Lower leg skin (tissue), 4 donors: Measurements from ENCODE around the gene EVA1B. TPM values are rescaled to one million over a fixed set of nuclear protein-coding genes. Genes with fewer than 3 reads are reported as not detected.
A peak's percentile ranks its signal among the peaks of the same experiment; 100 is the strongest.

Experiments used
- DNase-seq, 2 donors: peaks; one replicate each; pipeline ENCODE4 v3.0.0-alpha.2; 2019; ENCODE audit warnings: low spot score in 2 of 2
- H3K4me3 ChIP-seq: fragments of 200-600 bp; sonication (generic); 2 replicates; pipeline ENCODE4 v1.5.1; 2017; ENCODE audit warnings: mild to moderate bottlenecking, low read depth; ENCODE audit not compliant: poor library complexity, severe bottlenecking
- CTCF ChIP-seq, 3 donors: fragments of 450-650 bp; IDR thresholded peaks; one replicate each; pipeline ENCODE4 v1.5.1; 2016; ENCODE audit warnings: antibody characterized with exemption in 3 of 3, mild to moderate bottlenecking in 3 of 3, moderate library complexity in 2 of 3
- POLR2A ChIP-seq, 2 donors: fragments of 450-650 bp; IDR thresholded peaks; one replicate each; pipeline ENCODE4 v1.6.1; 2016 to 2017; ENCODE audit warnings: antibody characterized with exemption in 2 of 2, mild to moderate bottlenecking in 1 of 2, moderate library complexity in 1 of 2
- WGBS, 2 donors: methylation state at CpG; one replicate each; pipeline ENCODE4 v1.1.5; 2018; 5-methylcytosine and 5-hydroxymethylcytosine counted together
- intact Hi-C: fragments of 100-400 bp; cut with DNase I; formaldehyde crosslinking; loops from one replicate; pipeline ENCODE4 v1.15.0; 2023; ENCODE audit warnings: low total_unique reads
- total RNA-seq, 4 donors: library from RNA; depleted of rRNA; stranded (reverse); fragments of >200 nt; gene quantifications; one replicate each; pipeline ENCODE4 v1.1.0, GENCODE V29; 2016

Gene EVA1B
- total RNA-seq, 4 donors from 2014 or later, result 29.8 to 35.5 (median 34.3) TPM

GRCh38 chr1:36366091-36366661 is 42.7 kb upstream of the EVA1B start:
- H3K4me3 ChIP-seq, result no peak overlapping the region
- intact Hi-C loops, result no loop called here
- DNase-seq, result no peak
- TF ChIP-seq CTCF (IDR thresholded peaks at IDR 0.05) (no peak), POLR2A (IDR thresholded peaks at IDR 0.05) (no peak)
- 62 to 68% methylated on average over 18 of the region's 18 CpGs for WGBS, 2 donors

DNA sequence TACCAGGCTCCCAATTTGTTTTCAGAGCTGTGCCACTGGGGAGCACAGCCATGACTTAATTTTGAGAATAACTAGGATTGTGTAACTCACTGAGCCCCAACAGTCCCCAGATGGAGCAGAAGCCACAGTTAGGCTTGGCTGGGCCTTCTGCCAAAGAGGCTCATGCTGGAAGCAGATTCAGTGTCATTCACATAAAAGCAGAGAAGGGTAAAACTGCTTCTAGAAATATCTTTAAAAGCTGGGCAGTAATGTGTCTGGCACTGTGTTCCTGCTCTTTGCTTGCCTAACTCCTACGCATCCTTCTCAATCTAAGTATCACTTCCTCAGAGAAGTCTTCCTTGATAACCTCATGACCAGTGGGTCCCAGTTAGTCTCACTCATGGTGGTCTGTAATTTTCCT is 41.9 kb upstream of the EVA1B start:
- H3K4me3 ChIP-seq, result no peak overlapping the region
- peak in 1 of 2 donors; percentile 45 for DNase-seq
- intact Hi-C loops, result no loop called here
- no peak for TF ChIP-seq POLR2A (IDR thresholded peaks at IDR 0.05)
- no peak for TF ChIP-seq CTCF (IDR thresholded peaks at IDR 0.05)
- WGBS, 2 donors, result 70% methylated on average over 1 of the region's 1 CpG

DNA sequence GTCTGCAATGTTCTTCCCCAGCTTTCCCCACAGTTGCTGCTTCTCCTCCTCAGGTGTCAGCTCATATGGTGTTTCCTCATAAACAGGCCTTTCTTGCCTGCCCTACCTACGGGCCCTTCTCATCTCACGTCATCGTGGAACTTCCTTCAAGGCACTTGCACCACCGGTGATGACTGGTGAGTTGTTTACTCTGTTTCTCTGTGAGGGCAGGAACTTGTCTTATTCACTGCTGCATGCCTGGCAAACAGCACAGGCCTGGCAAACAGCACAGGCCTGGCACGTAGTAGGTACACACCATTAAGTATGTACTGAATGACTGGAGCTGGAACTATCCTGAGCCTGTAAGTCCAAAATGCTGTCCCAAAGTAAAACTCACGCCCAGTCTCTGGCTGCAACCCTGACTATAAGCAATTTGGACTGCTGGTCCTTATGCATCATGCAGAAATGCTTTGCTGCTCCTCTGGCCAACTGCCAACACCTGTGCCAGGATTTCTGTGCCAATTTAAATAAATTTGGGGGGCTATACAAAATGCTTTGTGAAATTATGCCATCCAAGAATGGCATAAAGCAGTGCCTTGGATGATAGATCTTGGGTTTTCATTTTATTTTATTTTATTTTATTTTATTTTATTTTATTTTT is 36.6 kb upstream of the EVA1B start:
- intact Hi-C loops, result no loop called here
- no peak for DNase-seq
- H3K4me3 ChIP-seq, result no peak overlapping the region
- WGBS, 2 donors, result 69 to 76% methylated on average over 6 of the region's 6 CpGs
- TF ChIP-seq CTCF (IDR thresholded peaks at IDR 0.05), result no peak
- TF ChIP-seq POLR2A (IDR thresholded peaks at IDR 0.05), result no peak

DNA sequence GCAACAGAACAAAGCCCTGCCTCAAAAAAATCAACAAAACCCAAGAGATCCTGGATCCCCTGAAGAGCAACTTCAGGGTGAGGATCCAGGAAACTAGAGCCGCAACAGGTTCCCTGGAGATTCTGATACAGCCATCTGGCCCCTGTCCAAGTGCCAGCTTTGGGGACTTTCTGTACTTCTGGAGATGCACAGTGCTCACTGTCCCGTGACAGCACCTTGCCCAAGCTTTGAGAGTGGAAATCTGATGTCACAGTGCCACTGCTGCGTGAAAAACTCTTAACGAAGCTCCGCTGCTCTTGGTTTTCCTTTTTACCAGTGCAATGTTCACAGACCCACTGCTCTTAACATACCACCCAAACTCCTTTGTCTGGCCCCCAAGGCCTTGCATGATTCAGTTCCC is 35.9 kb upstream of the EVA1B start:
- intact Hi-C loops, result no loop called here
- WGBS, 2 donors, result 92 to 94% methylated on average over 5 of the region's 5 CpGs
- no peak for TF ChIP-seq CTCF (IDR thresholded peaks at IDR 0.05)
- no peak for TF ChIP-seq POLR2A (IDR thresholded peaks at IDR 0.05)

GRCh38 chr1:36358514-36359084 is 35.2 kb upstream of the EVA1B start:
- intact Hi-C loops, result no loop called here
- no peak for DNase-seq
- no peak for TF ChIP-seq CTCF (IDR thresholded peaks at IDR 0.05)
- TF ChIP-seq POLR2A (IDR thresholded peaks at IDR 0.05), result no peak
- no peak overlapping the region for H3K4me3 ChIP-seq
- 90 to 93% methylated on average over 13 of the region's 13 CpGs for WGBS, 2 donors

More for the DNA sequence above, 35.9 kb upstream of the EVA1B start:
- H3K4me3 ChIP-seq, result no peak overlapping the region
- DNase-seq, result no peak
